CD14-positive monocyte (primary cell): ENCODE data around the gene SLC5A4. TPM values are rescaled to one million over a fixed set of nuclear protein-coding genes. Genes with fewer than 3 reads are reported as not detected.
"Not testable (repeated sequence)": the region's sequence is repeated elsewhere in the genome, so short reads cannot be mapped to it uniquely, and the experiment has no call there.

Experiments
- DNase-seq, 3 donors: peaks; one replicate each; pipeline ENCODE4 v3.0.0-alpha.2; 2011 to 2022
- H2AFZ ChIP-seq: 2 replicates; pipeline ENCODE4 v1.6.0; 2012; ENCODE audit warnings: mild to moderate bottlenecking, low read depth, low read length, inconsistent platforms; ENCODE audit not compliant: insufficient read depth, poor library complexity, severe bottlenecking
- H3K27ac ChIP-seq, 2 donors: 1 replicate in 1 of 2; 2 replicates in 1 of 2; pipeline ENCODE4 v1.5.1; 2012 to 2013; ENCODE audit warnings: low read length in 2 of 2, control low read depth in 1 of 2, inconsistent platforms in 1 of 2, low read depth in 1 of 2, mild to moderate bottlenecking in 1 of 2
- H3K27me3 ChIP-seq, 2 donors: one replicate each; pipeline versions ENCODE4 v1.6.0 to v1.6.1; 2011 to 2013; ENCODE audit warnings: low read length in 2 of 2; ENCODE audit not compliant: control insufficient read depth in 2 of 2, insufficient read depth in 2 of 2
- H3K36me3 ChIP-seq, 2 donors: replicated peaks in 1 of 2; 1 replicate in 1 of 2; 2 replicates in 1 of 2; pipeline versions ENCODE4 v1.5.1 to v1.6.1; 2012 to 2013; ENCODE audit warnings: low read length in 2 of 2, control low read depth in 1 of 2, inconsistent platforms in 1 of 2, mild to moderate bottlenecking in 1 of 2; ENCODE audit not compliant: insufficient read depth in 2 of 2, control insufficient read depth in 1 of 2
- H3K4me1 ChIP-seq, 2 donors: 1 replicate in 1 of 2; 2 replicates in 1 of 2; pipeline versions ENCODE4 v1.5.1 to v1.6.1; 2012 to 2013; ENCODE audit warnings: low read length in 2 of 2, control low read depth in 1 of 2, inconsistent platforms in 1 of 2, mild to moderate bottlenecking in 1 of 2, moderate library complexity in 1 of 2; ENCODE audit not compliant: insufficient read depth in 2 of 2, control insufficient read depth in 1 of 2
- H3K4me2 ChIP-seq: replicated peaks from 2 replicates; pipeline ENCODE3; 2012; ENCODE audit warnings: low read length, moderate library complexity, mild to moderate bottlenecking; ENCODE audit not compliant: poor library complexity, severe bottlenecking; ENCODE audit errors: extremely low read depth
- H3K4me3 ChIP-seq, 3 experiments: fragments of 200-600 bp in 1 of 3; sonication (generic) in 1 of 3; replicated peaks in 1 of 3; 1 replicate in 2 of 3; 2 replicates in 1 of 3; pipeline ENCODE4 v1.5.1; 2011 to 2013; ENCODE audit warnings: low read length in 3 of 3, mild to moderate bottlenecking in 3 of 3, control low read depth in 2 of 3, low read depth in 2 of 3, inconsistent platforms in 1 of 3, moderate library complexity in 1 of 3
- H3K79me2 ChIP-seq: 2 replicates; pipeline ENCODE4 v1.6.0; 2012; ENCODE audit warnings: mild to moderate bottlenecking, control low read depth, inconsistent platforms, low read length, moderate library complexity; ENCODE audit not compliant: insufficient read depth
- H3K9ac ChIP-seq: 2 replicates; pipeline ENCODE4 v1.6.0; 2017; ENCODE audit warnings: low read length, mild to moderate bottlenecking; ENCODE audit not compliant: insufficient read depth, poor library complexity, severe bottlenecking
- H3K9me3 ChIP-seq, 2 donors: replicated peaks in 1 of 2; 1 replicate in 1 of 2; 2 replicates in 1 of 2; pipeline versions ENCODE4 v1.5.1 to v1.6.1; 2012 to 2013; ENCODE audit warnings: low read length in 2 of 2, control low read depth in 1 of 2; ENCODE audit not compliant: control insufficient read depth in 1 of 2, insufficient read depth in 1 of 2
- H4K20me1 ChIP-seq: 2 replicates; pipeline ENCODE4 v1.6.0; 2012; ENCODE audit warnings: mild to moderate bottlenecking, low read length, control low read depth, moderate library complexity; ENCODE audit not compliant: insufficient read depth
- H3K27ac Mint-ChIP-seq, 7 donors: one replicate each; pipeline ENCODE4 v1.8.0; 2020; ENCODE audit warnings: mild to moderate bottlenecking in 7 of 7, mixed read lengths in 7 of 7, moderate library complexity in 6 of 7, inconsistent platforms in 2 of 7
- H3K27me3 Mint-ChIP-seq, 3 donors: one replicate each; pipeline ENCODE4 v1.8.0; 2021 to 2022; ENCODE audit warnings: low read depth in 3 of 3, mild to moderate bottlenecking in 3 of 3, mixed read lengths in 3 of 3, moderate library complexity in 3 of 3, inconsistent platforms in 1 of 3
- H3K36me3 Mint-ChIP-seq, 2 donors: one replicate each; pipeline ENCODE4 v1.8.0; 2020; ENCODE audit warnings: mixed read lengths in 2 of 2, inconsistent platforms in 1 of 2, mild to moderate bottlenecking in 1 of 2
- H3K4me1 Mint-ChIP-seq: one replicate; pipeline ENCODE4 v1.8.0; 2020; ENCODE audit warnings: mild to moderate bottlenecking, mixed read lengths
- H3K4me3 Mint-ChIP-seq, 2 donors: one replicate each; pipeline ENCODE4 v1.8.0; 2020; ENCODE audit warnings: mild to moderate bottlenecking in 2 of 2, mixed read lengths in 2 of 2, moderate library complexity in 1 of 2
- H3K9me3 Mint-ChIP-seq, 7 donors: one replicate each; pipeline ENCODE4 v1.8.0; 2020 to 2022; ENCODE audit warnings: mixed read lengths in 7 of 7, mild to moderate bottlenecking in 6 of 7, moderate library complexity in 6 of 7, inconsistent platforms in 2 of 7
- CTCF ChIP-seq: fragments of 200-600 bp; IDR thresholded peaks from one replicate; pipeline ENCODE4 v1.8.0; 2022; ENCODE audit warnings: antibody characterized with exemption, mild to moderate bottlenecking
- WGBS: methylation state at CpG from one replicate; pipeline ENCODE4 v1.1.5; 2013; ENCODE audit warnings: missing lambda C conversion rate; ENCODE audit not compliant: insufficient coverage; 5-methylcytosine and 5-hydroxymethylcytosine counted together
- intact Hi-C, 2 donors: fragments of 100-400 bp; cut with micrococcal nuclease; formaldehyde crosslinking; loops; one replicate each; pipeline versions ENCODE4 v1.15.0 to v1.15.1; 2023
- polyA plus RNA-seq, 3 donors: library from polyadenylated mRNA; depleted of rRNA in 1 of 3; unstranded in 2 of 3; stranded (reverse) in 1 of 3; fragments of 300-500 nt in 2 of 3; fragments of >200 nt in 1 of 3; fragmentation: Illumina TruSeq in 2 of 3; gene quantifications; 1 replicate in 2 of 3; 2 replicates in 1 of 3; pipeline ENCODE4 v1.2.3, GENCODE V29; 2012 to 2021

The SLC5A4 gene
- polyA plus RNA-seq, 3 donors, result not detected

- Histone ChIP-seq H3K36me3 (no peaks in the 10 kb centered on the region), H3K27me3 (no peaks in the 10 kb centered on the region), H3K4me2 (no peak overlapping the region), H2AFZ (no peak overlapping the region), H3K27ac (no peak overlapping the region), H3K9me3 (no peaks in the 10 kb centered on the region), H3K4me3 (no peak overlapping the region), H3K79me2 (no peaks in the 10 kb centered on the region), H3K4me1 (no peaks in the 10 kb centered on the region), H4K20me1 (no peaks in the 10 kb centered on the region), H3K9ac (no peak overlapping the region)
- no peaks in the 10 kb centered on the region for H3K4me1 Mint-ChIP-seq
- no peaks in the 10 kb centered on the region for H3K36me3 Mint-ChIP-seq
- intact Hi-C loops, result loop anchor here in 1 of 2 donors (2.0 kb wide), 1 partner anchor 40 kb away; no protein-coding TSS in a partner anchor
- DNase-seq, result no peak
- H3K27ac Mint-ChIP-seq, result no peak overlapping the region
- no peak for TF ChIP-seq CTCF
- H3K27me3 Mint-ChIP-seq, result peaks cover 13 to 20% (median 15%) of the 10 kb centered on the region in 3 donors
- no peak overlapping the region for H3K4me3 Mint-ChIP-seq
- H3K9me3 Mint-ChIP-seq, result peaks cover 0 to 2% (median 0%) of the 10 kb centered on the region in 7 donors
- no CpG with 5 or more reads among the region's 3 CpGs for WGBS
Observed at GRCh38 chr22:32286290-32286840, 31.2 kb upstream of the SLC5A4 start.

- TF ChIP-seq CTCF, result no peak
- Mint-ChIP-seq H3K4me1 (no peaks in the 10 kb centered on the region), H3K27ac (no peak overlapping the region), H3K9me3 (peaks cover 0 to 2% (median 0%) of the 10 kb centered on the region in 7 donors), H3K36me3 (no peaks in the 10 kb centered on the region), H3K4me3 (peak overlapping the region in 1 of 2 donors; percentile 21), H3K27me3 (peaks cover 15 to 17% (median 16%) of the 10 kb centered on the region in 3 donors)
- no peaks in the 10 kb centered on the region for H3K4me1 ChIP-seq
- 73% methylated on average over 6 of the region's 11 CpGs for WGBS
- intact Hi-C loops, result no loop called here
- H3K27ac ChIP-seq, result no peak overlapping the region
- H3K27me3 ChIP-seq, result no peaks in the 10 kb centered on the region
- H3K9ac ChIP-seq, result no peak overlapping the region
- no peaks in the 10 kb centered on the region for H4K20me1 ChIP-seq
- H3K79me2 ChIP-seq, result no peaks in the 10 kb centered on the region
- no peak overlapping the region for H3K4me2 ChIP-seq
- no peak overlapping the region for H2AFZ ChIP-seq
- H3K4me3 ChIP-seq, result no peak overlapping the region
- no peak for DNase-seq
- H3K9me3 ChIP-seq, result no peaks in the 10 kb centered on the region
- no peaks in the 10 kb centered on the region for H3K36me3 ChIP-seq
Observed at GRCh38 chr22:32281072-32281471, 25.9 kb upstream of the SLC5A4 start.

- H3K4me3 ChIP-seq, H3K36me3 Mint-ChIP-seq, H3K27me3 Mint-ChIP-seq, H3K4me2 ChIP-seq, H3K36me3 ChIP-seq, intact Hi-C loops, H3K9ac ChIP-seq, DNase-seq, H3K27ac ChIP-seq, H3K4me1 ChIP-seq, H4K20me1 ChIP-seq, H3K27ac Mint-ChIP-seq, H2AFZ ChIP-seq, H3K27me3 ChIP-seq, H3K9me3 ChIP-seq, H3K9me3 Mint-ChIP-seq, H3K79me2 ChIP-seq, H3K4me3 Mint-ChIP-seq, H3K4me1 Mint-ChIP-seq: not testable (repeated sequence)
- no CpG with 5 or more reads among the region's 4 CpGs for WGBS
Observed at GRCh38 chr22:32275353-32275752, 20.2 kb upstream of the SLC5A4 start.
